HG03045 (cell line): Measurements from ENCODE around the gene SLCO4A1.

Experiments
- ATAC-seq: cut with Tn5 transposase; IDR thresholded peaks from one replicate; pipeline ENCODE4 v1.9.1; 2021; ENCODE audit warnings: mild to moderate bottlenecking, moderate library complexity; ENCODE audit not compliant: unreplicated experiment

The SLCO4A1 gene

GRCh38 chr20:62606016-62606415 is 36.3 kb upstream of the SLCO4A1 start:
- ATAC-seq: no peak

- no peak for ATAC-seq
Observed at GRCh38 chr20:62606551-62607201, 35.6 kb upstream of the SLCO4A1 start.

GRCh38 chr20:62607366-62608217 is 34.7 kb upstream of the SLCO4A1 start:
- ATAC-seq: no peak

GRCh38 chr20:62608218-62608565 is 34.1 kb upstream of the SLCO4A1 start:
- ATAC-seq: no peak

GRCh38 chr20:62609279-62609720 is 33.0 kb upstream of the SLCO4A1 start:
- ATAC-seq: no peak

- no peak for ATAC-seq
Observed at GRCh38 chr20:62609811-62610757, 32.2 kb upstream of the SLCO4A1 start.

- ATAC-seq: no peak
Observed at GRCh38 chr20:62611012-62611411, 31.3 kb upstream of the SLCO4A1 start.

GRCh38 chr20:62611819-62612218 is 30.5 kb upstream of the SLCO4A1 start:
- no peak for ATAC-seq

- no peak for ATAC-seq
Observed at GRCh38 chr20:62614085-62614960, 28.0 kb upstream of the SLCO4A1 start.

GRCh38 chr20:62614961-62615680 is 27.2 kb upstream of the SLCO4A1 start:
- ATAC-seq: no peak

GRCh38 chr20:62615750-62616251 is 26.5 kb upstream of the SLCO4A1 start:
- no peak for ATAC-seq

GRCh38 chr20:62616728-62617621 is 25.3 kb upstream of the SLCO4A1 start:
- no peak for ATAC-seq

GRCh38 chr20:62617711-62618483 is 24.4 kb upstream of the SLCO4A1 start:
- peak; percentile 37 for ATAC-seq

- no peak for ATAC-seq
Observed at GRCh38 chr20:62618611-62619529, 23.4 kb upstream of the SLCO4A1 start.

GRCh38 chr20:62620625-62621024 is 21.7 kb upstream of the SLCO4A1 start:
- no peak for ATAC-seq

GRCh38 chr20:62621251-62622110 is 20.8 kb upstream of the SLCO4A1 start:
- no peak for ATAC-seq
